MM.1S (cell line): Measurements from ENCODE around the gene ZFP64.

Source experiments
- DNase-seq: peaks from one replicate; pipeline ENCODE4 v3.0.0-alpha.2; 2015
- H2AFZ ChIP-seq: fragments of 300-600 bp; sonication (generic); 2 replicates; pipeline ENCODE4 v1.6.0; 2016; ENCODE audit warnings: antibody characterized with exemption, low read length
- H3F3A ChIP-seq: fragments of 300-600 bp; sonication (generic); 2 replicates; pipeline ENCODE4 v1.6.1; 2016; ENCODE audit warnings: mild to moderate bottlenecking, antibody characterized with exemption, low read length, moderate library complexity, mixed read lengths; ENCODE audit not compliant: insufficient read depth
- H3K27ac ChIP-seq: fragments of 300-600 bp; sonication (generic); 2 replicates; pipeline ENCODE4 v1.5.1; 2016; ENCODE audit warnings: mild to moderate bottlenecking, low read length
- H3K27me3 ChIP-seq: fragments of 300-600 bp; sonication (generic); replicated peaks from 2 replicates; pipeline ENCODE4 v1.6.0; 2016; ENCODE audit warnings: low read length; ENCODE audit not compliant: insufficient read depth
- H3K36me3 ChIP-seq: fragments of 300-600 bp; sonication (generic); replicated peaks from 2 replicates; pipeline ENCODE4 v1.6.1; 2016; ENCODE audit warnings: mild to moderate bottlenecking, low read length, mixed read lengths; ENCODE audit not compliant: insufficient read depth
- H3K4me1 ChIP-seq: fragments of 300-600 bp; sonication (generic); 2 replicates; pipeline ENCODE4 v1.6.1; 2016; ENCODE audit warnings: low read length, mixed read lengths
- H3K4me2 ChIP-seq: fragments of 300-600 bp; sonication (generic); 2 replicates; pipeline ENCODE4 v1.6.0; 2016; ENCODE audit warnings: low read depth, low read length
- H3K4me3 ChIP-seq: fragments of 300-600 bp; sonication (generic); 2 replicates; pipeline ENCODE4 v1.5.1; 2016; ENCODE audit warnings: low read length, mixed read lengths
- H3K79me2 ChIP-seq: fragments of 300-600 bp; sonication (generic); 2 replicates; pipeline ENCODE4 v1.6.1; 2016; ENCODE audit warnings: mixed run types, low read length, mixed read lengths
- H3K9ac ChIP-seq: fragments of 300-600 bp; sonication (generic); 2 replicates; pipeline ENCODE4 v1.6.1; 2016; ENCODE audit warnings: low read length, mixed read lengths
- H3K9me2 ChIP-seq: fragments of 300-600 bp; sonication (generic); replicated peaks from 2 replicates; pipeline ENCODE4 v1.6.1; 2016; ENCODE audit warnings: mild to moderate bottlenecking, low read length, mixed read lengths; ENCODE audit not compliant: insufficient read depth
- H3K9me3 ChIP-seq: fragments of 300-600 bp; sonication (generic); replicated peaks from 2 replicates; pipeline ENCODE4 v1.6.1; 2016; ENCODE audit warnings: mild to moderate bottlenecking, low read length, mixed read lengths; ENCODE audit not compliant: insufficient read depth
- H4K20me1 ChIP-seq: fragments of 300-600 bp; sonication (generic); 2 replicates; pipeline ENCODE4 v1.6.1; 2016; ENCODE audit warnings: mild to moderate bottlenecking, low read length, moderate library complexity, mixed read lengths; ENCODE audit not compliant: insufficient read depth
- EZH2 ChIP-seq: fragments of 300-600 bp; sonication (generic); optimal IDR thresholded peaks from 2 replicates; pipeline ENCODE3; 2017; ENCODE audit warnings: low read depth, mild to moderate bottlenecking, antibody characterized with exemption, low read length, mixed read lengths
- EZH2phosphoT487 ChIP-seq: fragments of 300-600 bp; sonication (generic); IDR thresholded peaks from 2 replicates; pipeline ENCODE4 v1.6.1; 2018; ENCODE audit warnings: antibody characterized with exemption, low read length
- TF ChIP-seq, protein P1 (sequence below): fragments of 300-600 bp; sonication (generic); IDR thresholded peaks from 2 replicates; pipeline ENCODE4 v1.5.1; 2016; ENCODE audit warnings: antibody characterized with exemption, low read length, mixed read lengths

ZFP64 gene

DNA sequence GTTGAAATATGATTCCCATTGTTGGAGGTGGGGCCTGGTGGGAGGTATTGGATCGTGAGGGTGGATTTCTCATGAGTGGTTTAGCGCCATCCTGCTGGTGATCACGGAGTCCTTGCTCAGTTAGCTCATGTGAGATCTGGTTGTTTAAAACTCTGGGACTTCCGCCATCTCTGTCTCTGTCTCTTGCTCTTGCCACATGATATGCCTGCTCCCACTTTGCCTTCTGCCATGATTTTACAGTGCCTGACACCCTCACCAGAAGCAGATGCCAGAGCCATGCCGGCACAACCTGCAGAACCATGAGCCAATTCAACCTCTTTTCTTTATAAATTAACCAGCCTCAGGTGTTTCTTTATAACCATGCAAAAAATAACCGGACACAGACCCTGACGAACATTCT is 44.7 kb upstream of the ZFP64 start:
- Histone ChIP-seq H3K79me2 (no peaks in the 10 kb centered on the region), H3F3A (no peaks in the 10 kb centered on the region), H3K9ac (no peak overlapping the region), H3K4me1 (no peaks in the 10 kb centered on the region), H4K20me1 (no peaks in the 10 kb centered on the region), H3K9me2 (no peaks in the 10 kb centered on the region), H3K4me2 (no peak overlapping the region), H3K9me3 (no peaks in the 10 kb centered on the region), H3K27ac (no peak overlapping the region), H3K4me3 (no peak overlapping the region), H3K27me3 (no peaks in the 10 kb centered on the region), H3K36me3 (no peaks in the 10 kb centered on the region), H2AFZ (no peak overlapping the region)
- no peak for DNase-seq
- TF ChIP-seq, protein P1, sequence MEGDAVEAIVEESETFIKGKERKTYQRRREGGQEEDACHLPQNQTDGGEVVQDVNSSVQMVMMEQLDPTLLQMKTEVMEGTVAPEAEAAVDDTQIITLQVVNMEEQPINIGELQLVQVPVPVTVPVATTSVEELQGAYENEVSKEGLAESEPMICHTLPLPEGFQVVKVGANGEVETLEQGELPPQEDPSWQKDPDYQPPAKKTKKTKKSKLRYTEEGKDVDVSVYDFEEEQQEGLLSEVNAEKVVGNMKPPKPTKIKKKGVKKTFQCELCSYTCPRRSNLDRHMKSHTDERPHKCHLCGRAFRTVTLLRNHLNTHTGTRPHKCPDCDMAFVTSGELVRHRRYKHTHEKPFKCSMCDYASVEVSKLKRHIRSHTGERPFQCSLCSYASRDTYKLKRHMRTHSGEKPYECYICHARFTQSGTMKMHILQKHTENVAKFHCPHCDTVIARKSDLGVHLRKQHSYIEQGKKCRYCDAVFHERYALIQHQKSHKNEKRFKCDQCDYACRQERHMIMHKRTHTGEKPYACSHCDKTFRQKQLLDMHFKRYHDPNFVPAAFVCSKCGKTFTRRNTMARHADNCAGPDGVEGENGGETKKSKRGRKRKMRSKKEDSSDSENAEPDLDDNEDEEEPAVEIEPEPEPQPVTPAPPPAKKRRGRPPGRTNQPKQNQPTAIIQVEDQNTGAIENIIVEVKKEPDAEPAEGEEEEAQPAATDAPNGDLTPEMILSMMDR, result no peak
- TF ChIP-seq EZH2 (no peak), EZH2phosphoT487 (no peak)

DNA sequence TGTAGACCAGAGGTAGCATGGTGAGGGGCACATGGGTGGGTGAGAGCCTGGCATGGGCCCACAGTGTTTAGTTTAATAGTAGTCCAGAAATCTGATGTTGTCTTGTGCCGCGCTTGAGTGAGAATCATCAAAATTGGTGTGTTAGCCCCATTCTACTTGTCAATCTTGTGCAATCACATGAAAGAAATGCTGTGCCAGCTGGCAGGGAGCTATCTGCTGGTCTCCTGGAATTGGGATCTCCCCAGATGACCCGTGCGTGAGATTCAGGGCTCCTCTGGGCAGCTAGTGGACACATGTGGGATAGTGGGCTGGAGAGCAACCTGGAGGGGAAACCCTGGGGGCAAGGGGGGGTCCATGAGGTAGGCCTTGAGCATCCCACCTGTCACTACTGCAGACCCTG is 43.5 kb upstream of the ZFP64 start:
- Histone ChIP-seq H3K9ac (no peak overlapping the region), H3K4me2 (no peak overlapping the region), H4K20me1 (no peaks in the 10 kb centered on the region), H3K4me3 (no peak overlapping the region), H3K4me1 (no peaks in the 10 kb centered on the region), H3K36me3 (no peaks in the 10 kb centered on the region), H3F3A (no peaks in the 10 kb centered on the region), H3K9me2 (no peaks in the 10 kb centered on the region), H3K27me3 (no peaks in the 10 kb centered on the region), H3K9me3 (no peaks in the 10 kb centered on the region), H3K79me2 (no peaks in the 10 kb centered on the region), H2AFZ (no peak overlapping the region), H3K27ac (no peak overlapping the region)
- TF ChIP-seq, protein P1, result no peak
- TF ChIP-seq EZH2 (no peak), EZH2phosphoT487 (no peak)
- no peak for DNase-seq

DNA sequence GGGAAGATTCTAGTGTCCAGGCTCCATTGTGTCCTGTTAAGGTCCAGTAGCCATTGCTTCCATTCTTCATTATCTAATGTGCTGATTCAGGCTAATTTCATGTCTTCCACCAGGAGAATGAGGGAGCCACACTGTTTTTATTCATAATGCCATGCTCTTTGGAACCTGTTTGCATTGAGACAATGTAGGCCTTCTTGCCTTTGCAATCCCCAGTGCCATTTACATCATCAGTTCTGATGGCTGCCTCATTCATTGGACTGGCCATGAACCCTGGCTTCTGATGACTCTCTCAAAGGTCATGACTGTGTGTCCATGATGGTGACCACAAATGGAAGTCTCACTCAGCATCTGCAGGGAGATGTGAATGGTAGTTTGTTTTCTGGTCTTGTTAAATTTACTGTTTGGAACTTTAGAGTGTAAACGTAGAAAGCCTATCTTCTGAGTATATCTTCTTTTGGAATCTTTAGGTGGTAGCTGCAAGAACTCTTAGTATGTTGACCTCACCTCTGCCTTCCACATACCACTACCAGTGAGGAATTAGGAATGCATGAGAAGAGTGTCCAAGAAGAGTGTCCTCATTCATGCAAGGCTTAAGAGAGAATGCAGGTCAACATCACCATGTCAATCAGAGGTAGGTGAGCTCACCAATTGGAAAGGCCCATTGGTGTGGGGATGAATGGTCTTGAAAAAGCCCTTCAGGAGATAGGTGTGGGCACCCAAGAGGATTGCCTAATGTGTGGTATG is 42.9 kb upstream of the ZFP64 start:
- Histone ChIP-seq H3K4me3 (no peak overlapping the region), H3K9me3 (no peaks in the 10 kb centered on the region), H3K9me2 (no peaks in the 10 kb centered on the region), H3K4me1 (no peaks in the 10 kb centered on the region), H3K27ac (no peak overlapping the region), H3K9ac (no peak overlapping the region), H3K27me3 (no peaks in the 10 kb centered on the region), H3K4me2 (no peak overlapping the region), H3K79me2 (no peaks in the 10 kb centered on the region), H4K20me1 (no peaks in the 10 kb centered on the region), H3K36me3 (no peaks in the 10 kb centered on the region), H3F3A (no peaks in the 10 kb centered on the region), H2AFZ (no peak overlapping the region)
- DNase-seq, result no peak
- TF ChIP-seq, protein P1, result no peak
- no peak for TF ChIP-seq EZH2phosphoT487
